Measurements from ENCODE around the gene IGFL2. TPM values are rescaled to one million over a fixed set of nuclear protein-coding genes. Genes with fewer than 3 reads are reported as not detected.

Gene IGFL2
- total RNA-seq, 1 donor from 2014 or later = not detected

DNA sequence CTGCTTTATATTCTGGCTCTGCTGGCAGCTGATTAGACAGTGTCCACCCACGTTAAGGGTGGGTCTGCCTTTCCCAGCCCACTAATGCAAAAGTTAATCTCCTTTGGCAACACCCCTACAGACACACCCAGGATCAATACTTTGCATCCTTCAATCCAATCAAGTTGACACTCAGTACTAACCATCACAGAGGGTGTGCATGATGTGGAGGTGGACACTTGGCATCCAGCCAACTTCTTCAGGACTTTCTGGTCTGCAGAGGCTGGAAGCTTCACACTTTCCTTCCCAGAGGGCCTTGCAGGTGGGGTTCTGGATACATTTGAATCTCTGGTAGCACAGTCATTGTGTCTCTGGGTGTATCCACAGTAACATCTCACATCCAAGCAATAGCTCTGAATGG lies 62.6 kb downstream of the IGFL2 start:
- TF ChIP-seq, protein P1, sequence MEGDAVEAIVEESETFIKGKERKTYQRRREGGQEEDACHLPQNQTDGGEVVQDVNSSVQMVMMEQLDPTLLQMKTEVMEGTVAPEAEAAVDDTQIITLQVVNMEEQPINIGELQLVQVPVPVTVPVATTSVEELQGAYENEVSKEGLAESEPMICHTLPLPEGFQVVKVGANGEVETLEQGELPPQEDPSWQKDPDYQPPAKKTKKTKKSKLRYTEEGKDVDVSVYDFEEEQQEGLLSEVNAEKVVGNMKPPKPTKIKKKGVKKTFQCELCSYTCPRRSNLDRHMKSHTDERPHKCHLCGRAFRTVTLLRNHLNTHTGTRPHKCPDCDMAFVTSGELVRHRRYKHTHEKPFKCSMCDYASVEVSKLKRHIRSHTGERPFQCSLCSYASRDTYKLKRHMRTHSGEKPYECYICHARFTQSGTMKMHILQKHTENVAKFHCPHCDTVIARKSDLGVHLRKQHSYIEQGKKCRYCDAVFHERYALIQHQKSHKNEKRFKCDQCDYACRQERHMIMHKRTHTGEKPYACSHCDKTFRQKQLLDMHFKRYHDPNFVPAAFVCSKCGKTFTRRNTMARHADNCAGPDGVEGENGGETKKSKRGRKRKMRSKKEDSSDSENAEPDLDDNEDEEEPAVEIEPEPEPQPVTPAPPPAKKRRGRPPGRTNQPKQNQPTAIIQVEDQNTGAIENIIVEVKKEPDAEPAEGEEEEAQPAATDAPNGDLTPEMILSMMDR (conservative IDR thresholded peaks at IDR 0.05; ENCODE audit: low read depth, low read length) = no peak
- no peak for DNase-seq (ENCODE audit: low read depth)

More for the DNA sequence above, 62.6 kb downstream of the IGFL2 start:
- no peak overlapping the region for H3K4me3 ChIP-seq (ENCODE audit: low read depth, low read length)

Other genes starting within 250 kb of the IGFL2 start
- 1.3 and 2.0 TPM in 2 replicates for gene MYPOP, start 245.6 kb upstream of the IGFL2 start, total RNA-seq
- gene NANOS2, start 233.5 kb upstream of the IGFL2 start, total RNA-seq = not detected in 2 replicates
- not detected in 2 replicates for gene NOVA2, start 174.4 kb upstream of the IGFL2 start, total RNA-seq
- 10.1 and 10.8 TPM in 2 replicates for gene CCDC61, start 152.8 kb upstream of the IGFL2 start, total RNA-seq
- not detected in 2 replicates for gene PGLYRP1, start 125.2 kb upstream of the IGFL2 start, total RNA-seq
- not detected in 2 replicates for gene IGFL4, start 107.2 kb upstream of the IGFL2 start, total RNA-seq
- not detected in 2 replicates for gene IGFL3, start 23.6 kb upstream of the IGFL2 start, total RNA-seq
- gene IGFL1, start 81.5 kb downstream of the IGFL2 start, total RNA-seq = not detected in 2 replicates
- gene HIF3A, start 148.8 kb downstream of the IGFL2 start, total RNA-seq = 0.23 TPM in 1 of 2 replicates, not detected in the other
- gene PPP5C, start 198.8 kb downstream of the IGFL2 start, total RNA-seq = 76.2 and 114 TPM in 2 replicates